Fibroblast of lung (primary cell): ENCODE results near the gene SCYGR8. TPM values are rescaled to one million over a fixed set of nuclear protein-coding genes. Genes with fewer than 3 reads are reported as not detected.
"Not testable (repeated sequence)": the region's sequence is repeated elsewhere in the genome, so short reads cannot be mapped to it uniquely, and the experiment has no call there.

ENCODE experiments used
- DNase-seq, 2 donors: peaks; one replicate each; pipeline versions ENCODE4 v3.0.0 to v3.0.0-alpha.2; 2010; ENCODE audit warnings: low read depth in 2 of 2
- H2AFZ ChIP-seq: 2 replicates; pipeline ENCODE4 v1.5.1; 2012; ENCODE audit warnings: low read length, control low read depth, inconsistent platforms
- H3K27ac ChIP-seq: 2 replicates; pipeline ENCODE4 v1.5.1; 2011; ENCODE audit warnings: low read length, control low read depth; ENCODE audit not compliant: insufficient read depth
- H3K27me3 ChIP-seq: 2 replicates; pipeline ENCODE4 v1.5.1; 2011; ENCODE audit warnings: mild to moderate bottlenecking, low read length; ENCODE audit not compliant: control insufficient read depth, insufficient read depth
- H3K36me3 ChIP-seq: 2 replicates; pipeline ENCODE4 v1.5.1; 2011; ENCODE audit warnings: low read length; ENCODE audit not compliant: control insufficient read depth, insufficient read depth
- H3K4me1 ChIP-seq: 2 replicates; pipeline ENCODE4 v1.5.1; 2011; ENCODE audit warnings: low read length; ENCODE audit not compliant: control insufficient read depth, insufficient read depth; ENCODE audit errors: extremely low read depth
- H3K4me2 ChIP-seq: 2 replicates; pipeline ENCODE4 v1.5.1; 2011; ENCODE audit warnings: low read length, control low read depth; ENCODE audit not compliant: insufficient read depth; ENCODE audit errors: extremely low read depth
- H3K4me3 ChIP-seq, 4 experiments: fragments of 200-600 bp in 1 of 4; sonication (generic) in 1 of 4; replicated peaks in 1 of 4; 2 replicates each; pipeline ENCODE4 v1.5.1; 2011 to 2016; ENCODE audit warnings: low read length in 4 of 4, low read depth in 3 of 4, mild to moderate bottlenecking in 3 of 4, control low read depth in 2 of 4, inconsistent platforms in 1 of 4, mixed read lengths in 1 of 4; ENCODE audit not compliant: insufficient read depth in 1 of 4; ENCODE audit errors: control extremely low read depth in 1 of 4
- H3K79me2 ChIP-seq: 2 replicates; pipeline ENCODE4 v1.5.1; 2012; ENCODE audit warnings: mild to moderate bottlenecking, low read length, inconsistent platforms; ENCODE audit not compliant: control insufficient read depth, insufficient read depth
- H3K9ac ChIP-seq: 2 replicates; pipeline ENCODE4 v1.5.1; 2011; ENCODE audit warnings: mild to moderate bottlenecking, low read length, control low read depth; ENCODE audit not compliant: insufficient read depth
- H3K9me3 ChIP-seq: 2 replicates; pipeline ENCODE4 v1.5.1; 2012; ENCODE audit warnings: low read depth, low read length; ENCODE audit not compliant: control insufficient read depth, insufficient read depth
- H4K20me1 ChIP-seq: 2 replicates; pipeline ENCODE4 v1.5.1; 2011; ENCODE audit warnings: low read length; ENCODE audit not compliant: control insufficient read depth, insufficient read depth; ENCODE audit errors: extremely low read depth
- EZH2 ChIP-seq: IDR thresholded peaks from 2 replicates; pipeline ENCODE4 v1.5.1; 2012; ENCODE audit warnings: low read length, control low read depth, mild to moderate bottlenecking; ENCODE audit errors: missing control alignments
- polyA plus RNA-seq, 2 donors: library from polyadenylated mRNA; depleted of rRNA in 1 of 2; stranded (reverse) in 1 of 2; unstranded in 1 of 2; fragments of >200 nt; gene quantifications; 2 replicates each; pipeline ENCODE4 v1.2.1, GENCODE V29; 2011 to 2012; ENCODE audit warnings: missing spikeins in 1 of 2
- total RNA-seq: library from RNA; depleted of rRNA; stranded (reverse); fragments of >200 nt; gene quantifications from 2 replicates; pipeline ENCODE4 v1.2.1, GENCODE V29; 2014
- TF ChIP-seq, protein P1 (sequence below), 2 donors: IDR thresholded peaks in 1 of 2; conservative IDR thresholded peaks in 1 of 2; 1 replicate in 1 of 2; 2 replicates in 1 of 2; pipeline ENCODE4 v1.5.1; 2011 to 2012; ENCODE audit warnings: low read length in 2 of 2, control low read depth in 1 of 2, inconsistent platforms in 1 of 2, low read depth in 1 of 2, mild to moderate bottlenecking in 1 of 2

Gene SCYGR8
- total and polyA plus RNA-seq, 2 donors (not counting 1 experiment from before 2014, with no cell fraction given), result not detected

- H3K79me2 ChIP-seq, result no peaks in the 10 kb centered on the region
- H3K36me3 ChIP-seq, result no peaks in the 10 kb centered on the region
- H3K4me3 ChIP-seq, result no peak overlapping the region
- H3K27ac ChIP-seq, result no peak overlapping the region
- H2AFZ ChIP-seq, result no peak overlapping the region
- no peak overlapping the region for H3K9ac ChIP-seq
- no peak for DNase-seq
- no peaks in the 10 kb centered on the region for H3K27me3 ChIP-seq
- H3K4me1 ChIP-seq, result no peaks in the 10 kb centered on the region
- H3K9me3 ChIP-seq, result no peaks in the 10 kb centered on the region
- no peaks in the 10 kb centered on the region for H4K20me1 ChIP-seq
- no peak overlapping the region for H3K4me2 ChIP-seq
- TF ChIP-seq EZH2, result no peak
- TF ChIP-seq, protein P1, sequence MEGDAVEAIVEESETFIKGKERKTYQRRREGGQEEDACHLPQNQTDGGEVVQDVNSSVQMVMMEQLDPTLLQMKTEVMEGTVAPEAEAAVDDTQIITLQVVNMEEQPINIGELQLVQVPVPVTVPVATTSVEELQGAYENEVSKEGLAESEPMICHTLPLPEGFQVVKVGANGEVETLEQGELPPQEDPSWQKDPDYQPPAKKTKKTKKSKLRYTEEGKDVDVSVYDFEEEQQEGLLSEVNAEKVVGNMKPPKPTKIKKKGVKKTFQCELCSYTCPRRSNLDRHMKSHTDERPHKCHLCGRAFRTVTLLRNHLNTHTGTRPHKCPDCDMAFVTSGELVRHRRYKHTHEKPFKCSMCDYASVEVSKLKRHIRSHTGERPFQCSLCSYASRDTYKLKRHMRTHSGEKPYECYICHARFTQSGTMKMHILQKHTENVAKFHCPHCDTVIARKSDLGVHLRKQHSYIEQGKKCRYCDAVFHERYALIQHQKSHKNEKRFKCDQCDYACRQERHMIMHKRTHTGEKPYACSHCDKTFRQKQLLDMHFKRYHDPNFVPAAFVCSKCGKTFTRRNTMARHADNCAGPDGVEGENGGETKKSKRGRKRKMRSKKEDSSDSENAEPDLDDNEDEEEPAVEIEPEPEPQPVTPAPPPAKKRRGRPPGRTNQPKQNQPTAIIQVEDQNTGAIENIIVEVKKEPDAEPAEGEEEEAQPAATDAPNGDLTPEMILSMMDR (conservative IDR thresholded peaks at IDR 0.05 in 1 of 2, IDR thresholded peaks at IDR 0.05 in 1 of 2; ENCODE audit: low read depth in 1 of 2, low read length in 2 of 2), result no peak
Measured at GRCh38 chr2:227720680-227721079, 25.0 kb upstream of the SCYGR8 start.

GRCh38 chr2:227722821-227723220 lies 22.9 kb upstream of the SCYGR8 start:
- H3K79me2 ChIP-seq, DNase-seq: not testable (repeated sequence)

GRCh38 chr2:227724394-227725039 lies 21.2 kb upstream of the SCYGR8 start, which contains the start of gene SCYGR6:
SCYGR6 (minus strand) TSS chr2:227724757; CDS start chr2:227724757, 0 bp downstream.
- TF ChIP-seq, protein P1 (conservative IDR thresholded peaks at IDR 0.05 in 1 of 2, IDR thresholded peaks at IDR 0.05 in 1 of 2; ENCODE audit: low read depth in 1 of 2, low read length in 2 of 2), result no peak
- no peak for TF ChIP-seq EZH2
- H4K20me1 ChIP-seq, result no peaks in the 10 kb centered on the region
- DNase-seq, result no peak
- H3K36me3 ChIP-seq, result no peaks in the 10 kb centered on the region
- no peak within 1 kb of the TSS for H3K9ac ChIP-seq
- no peak within 1 kb of the TSS for H2AFZ ChIP-seq
- no peaks in the 10 kb centered on the region for H3K27me3 ChIP-seq
- H3K27ac ChIP-seq, result no peak within 1 kb of the TSS
- H3K4me3 ChIP-seq, result no peak within 1 kb of the TSS
- H3K9me3 ChIP-seq, result no peaks in the 10 kb centered on the region
- H3K79me2 ChIP-seq, result no peaks in the 10 kb centered on the region
- no peaks in the 10 kb centered on the region for H3K4me1 ChIP-seq
- no peak within 1 kb of the TSS for H3K4me2 ChIP-seq

More at GRCh38 chr2:227722821-227723220, 22.9 kb upstream of the SCYGR8 start:
- H3K9ac ChIP-seq, H3K27ac ChIP-seq, H3K9me3 ChIP-seq, H3K27me3 ChIP-seq, H3K4me1 ChIP-seq, H3K36me3 ChIP-seq, H3K4me2 ChIP-seq, H3K4me3 ChIP-seq, H4K20me1 ChIP-seq, H2AFZ ChIP-seq: not testable (repeated sequence)
